HG03039 (cell line): ENCODE data around the gene PCDHB6.
"Not testable (repeated sequence)": the region's sequence is repeated elsewhere in the genome, so short reads cannot be mapped to it uniquely, and the experiment has no call there.

Experiments used
- ATAC-seq: cut with Tn5 transposase; IDR thresholded peaks from one replicate; pipeline ENCODE4 v1.9.1; 2021; ENCODE audit warnings: mild to moderate bottlenecking, moderate library complexity; ENCODE audit not compliant: unreplicated experiment

The PCDHB6 gene

GRCh38 chr5:141157901-141158300 lies 8.0 kb downstream of the PCDHB6 start:
- ATAC-seq = not testable (repeated sequence)

- ATAC-seq = no peak
These were observed 22.7 kb downstream of the PCDHB6 start, which contains the start of gene PCDHB7 for GRCh38 chr5:141172381-141173204. PCDHB7 (plus strand) TSS chr5:141172644; CDS start chr5:141172836, 192 bp downstream.

- ATAC-seq = not testable (repeated sequence)
These were observed 24.6 kb downstream of the PCDHB6 start for GRCh38 chr5:141174291-141175104.

- ATAC-seq = no peak
These were observed 26.1 kb downstream of the PCDHB6 start for GRCh38 chr5:141175933-141176332.

GRCh38 chr5:141177577-141178191 lies 27.8 kb downstream of the PCDHB6 start, which contains the start of gene PCDHB8:
PCDHB8 (plus strand) TSS chr5:141177790; CDS start chr5:141178035, 245 bp downstream.
- not testable (repeated sequence) for ATAC-seq

- ATAC-seq = not testable (repeated sequence)
These were observed 29.5 kb downstream of the PCDHB6 start for GRCh38 chr5:141179371-141179770.

- not testable (repeated sequence) for ATAC-seq
These were observed 30.0 kb downstream of the PCDHB6 start for GRCh38 chr5:141179876-141180275.

GRCh38 chr5:141180313-141180712 lies 30.5 kb downstream of the PCDHB6 start:
- no peak for ATAC-seq

GRCh38 chr5:141182248-141182647 lies 32.4 kb downstream of the PCDHB6 start, which contains the start of gene PCDHB16:
PCDHB16 (plus strand) TSS chr5:141182387; CDS start chr5:141182560, 173 bp downstream.
- ATAC-seq = no peak

- not testable (repeated sequence) for ATAC-seq
These were observed 34.4 kb downstream of the PCDHB6 start for GRCh38 chr5:141184117-141184855.

- no peak for ATAC-seq
These were observed 37.1 kb downstream of the PCDHB6 start, which contains the start of gene PCDHB9 for GRCh38 chr5:141186897-141187512. PCDHB9 (plus strand) TSS chr5:141187161; CDS start chr5:141187319, 158 bp downstream.

- ATAC-seq = not testable (repeated sequence)
These were observed 38.8 kb downstream of the PCDHB6 start for GRCh38 chr5:141188682-141189081.

- ATAC-seq = not testable (repeated sequence)
These were observed 39.3 kb downstream of the PCDHB6 start for GRCh38 chr5:141189131-141189530.

GRCh38 chr5:141192110-141192725 lies 42.4 kb downstream of the PCDHB6 start, which contains the start of gene PCDHB10:
PCDHB10 (plus strand) TSS chr5:141192353; CDS start chr5:141192553, 200 bp downstream.
- no peak for ATAC-seq

- not testable (repeated sequence) for ATAC-seq
These were observed 44.5 kb downstream of the PCDHB6 start for GRCh38 chr5:141194332-141194731.

GRCh38 chr5:141196363-141196762 lies 46.5 kb downstream of the PCDHB6 start:
- ATAC-seq = no peak

- ATAC-seq = no peak
These were observed 49.7 kb downstream of the PCDHB6 start, which contains the start of gene PCDHB11 for GRCh38 chr5:141199359-141200235. PCDHB11 (plus strand) TSS chr5:141199627; CDS start chr5:141199775, 148 bp downstream.

GRCh38 chr5:141201126-141201525 lies 51.3 kb downstream of the PCDHB6 start:
- not testable (repeated sequence) for ATAC-seq
